Measurements from ENCODE around the gene PATE2. TPM values are rescaled to one million over a fixed set of nuclear protein-coding genes. Genes with fewer than 3 reads are reported as not detected.

PATE2 gene
- total RNA-seq, 1 donor from 2014 or later: not detected

DNA sequence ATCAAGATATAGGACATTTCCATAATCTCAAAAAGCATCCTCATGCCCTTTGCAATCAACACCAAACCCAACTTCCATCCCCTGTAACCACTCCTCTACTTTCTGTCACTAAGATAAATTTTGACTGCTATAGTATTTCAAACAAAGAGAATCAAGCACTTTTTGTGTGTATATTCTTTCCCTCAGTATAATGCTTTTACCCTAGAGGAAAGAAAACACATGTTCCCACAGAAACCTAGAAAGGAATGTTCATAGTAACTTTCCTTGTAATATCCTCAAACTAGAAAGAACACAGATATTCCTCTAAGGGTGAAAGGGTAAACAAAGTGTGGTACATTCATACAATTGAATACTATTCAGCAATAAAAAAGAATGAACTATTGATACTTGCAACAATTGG, 38.0 kb downstream of the PATE2 start:
- no peaks in the 10 kb centered on the region for H3K9me3 Mint-ChIP-seq (ENCODE audit: low read depth)
- no peaks in the 10 kb centered on the region for H3K36me3 Mint-ChIP-seq (ENCODE audit: insufficient read depth)
- no peak overlapping the region for H3K27ac Mint-ChIP-seq
- H3K27me3 Mint-ChIP-seq: peaks cover 2% of the 10 kb centered on the region
- peaks cover 6% of the 10 kb centered on the region for H3K4me1 Mint-ChIP-seq (ENCODE audit: low read depth)
- TF ChIP-seq, protein P1, sequence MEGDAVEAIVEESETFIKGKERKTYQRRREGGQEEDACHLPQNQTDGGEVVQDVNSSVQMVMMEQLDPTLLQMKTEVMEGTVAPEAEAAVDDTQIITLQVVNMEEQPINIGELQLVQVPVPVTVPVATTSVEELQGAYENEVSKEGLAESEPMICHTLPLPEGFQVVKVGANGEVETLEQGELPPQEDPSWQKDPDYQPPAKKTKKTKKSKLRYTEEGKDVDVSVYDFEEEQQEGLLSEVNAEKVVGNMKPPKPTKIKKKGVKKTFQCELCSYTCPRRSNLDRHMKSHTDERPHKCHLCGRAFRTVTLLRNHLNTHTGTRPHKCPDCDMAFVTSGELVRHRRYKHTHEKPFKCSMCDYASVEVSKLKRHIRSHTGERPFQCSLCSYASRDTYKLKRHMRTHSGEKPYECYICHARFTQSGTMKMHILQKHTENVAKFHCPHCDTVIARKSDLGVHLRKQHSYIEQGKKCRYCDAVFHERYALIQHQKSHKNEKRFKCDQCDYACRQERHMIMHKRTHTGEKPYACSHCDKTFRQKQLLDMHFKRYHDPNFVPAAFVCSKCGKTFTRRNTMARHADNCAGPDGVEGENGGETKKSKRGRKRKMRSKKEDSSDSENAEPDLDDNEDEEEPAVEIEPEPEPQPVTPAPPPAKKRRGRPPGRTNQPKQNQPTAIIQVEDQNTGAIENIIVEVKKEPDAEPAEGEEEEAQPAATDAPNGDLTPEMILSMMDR (IDR thresholded peaks at IDR 0.05; ENCODE audit: unreplicated experiment): no peak
- DNase-seq (ENCODE audit: low spot score, unreplicated experiment): no peak
- no peak overlapping the region for H3K4me3 Mint-ChIP-seq (ENCODE audit: low read depth)

DNA sequence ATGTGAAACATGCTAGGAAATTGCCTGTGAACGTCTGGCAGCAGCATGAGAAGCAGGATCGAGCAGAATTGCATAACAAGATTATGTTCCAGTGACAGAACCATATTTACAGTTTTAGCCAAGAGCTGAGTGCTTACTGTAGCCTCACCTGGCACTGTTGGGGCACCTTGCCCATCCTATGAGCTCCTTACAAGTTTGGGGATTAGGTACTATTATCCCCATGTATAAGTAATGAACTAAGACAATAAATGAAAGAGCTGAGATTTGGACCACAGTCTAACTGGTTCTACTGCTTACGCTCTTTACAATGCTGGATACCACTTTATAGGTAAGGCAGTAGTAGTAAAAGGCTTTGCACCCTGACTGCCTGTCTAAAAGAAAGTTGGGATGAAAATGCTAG, 49.7 kb downstream of the PATE2 start:
- H3K4me3 Mint-ChIP-seq (ENCODE audit: low read depth): no peak overlapping the region

More for the DNA sequence above, 49.7 kb downstream of the PATE2 start:
- Mint-ChIP-seq H3K36me3 (ENCODE audit: insufficient read depth) (no peaks in the 10 kb centered on the region), H3K4me1 (ENCODE audit: low read depth) (peaks cover 1% of the 10 kb centered on the region), H3K27me3 (no peaks in the 10 kb centered on the region), H3K27ac (no peak overlapping the region), H3K9me3 (ENCODE audit: low read depth) (peaks cover 2% of the 10 kb centered on the region)
- no peak for DNase-seq (ENCODE audit: low spot score, unreplicated experiment)
- TF ChIP-seq, protein P1 (IDR thresholded peaks at IDR 0.05; ENCODE audit: unreplicated experiment): no peak

Other genes with a start within 250 kb of the PATE2 start
- gene EI24, start 209.4 kb downstream of the PATE2 start, total RNA-seq: 68.0 and 74.0 TPM in 2 replicates
- 162 and 164 TPM in 2 replicates for gene STT3A, start 186.0 kb downstream of the PATE2 start, total RNA-seq
- 52.7 and 58.3 TPM in 2 replicates for gene CHEK1, start 153.7 kb downstream of the PATE2 start, total RNA-seq
- gene ACRV1, start 98.0 kb downstream of the PATE2 start, total RNA-seq: 0.50 and 0.55 TPM in 2 replicates
- gene PATE1, start 32.5 kb downstream of the PATE2 start, total RNA-seq: not detected in 2 replicates
- gene PATE3, start 9.3 kb upstream of the PATE2 start, total RNA-seq: not detected in 2 replicates
- not detected in 2 replicates for gene PATE4, start 54.5 kb upstream of the PATE2 start, total RNA-seq
- gene HYLS1, start 108.8 kb upstream of the PATE2 start, total RNA-seq: 7.7 and 7.9 TPM in 2 replicates
- gene PUS3, start 124.4 kb upstream of the PATE2 start, total RNA-seq: 12.4 and 12.7 TPM in 2 replicates
- gene DDX25, start 125.7 kb upstream of the PATE2 start, total RNA-seq: 3.0 and 3.8 TPM in 2 replicates
- gene VSIG10L2, start 167.2 kb upstream of the PATE2 start, total RNA-seq: not detected in 2 replicates